Nephron progenitor cell (in vitro differentiated cells): ENCODE measurements around the gene SLC22A7.

Experiments
- DNase-seq: peaks from one replicate; pipeline ENCODE4 v3.0.0; 2021
- H3K27ac Mint-ChIP-seq: 2 replicates; pipeline ENCODE4 v1.8.0; 2021; ENCODE audit warnings: mild to moderate bottlenecking, moderate library complexity, mixed read lengths
- H3K27me3 Mint-ChIP-seq: 2 replicates; pipeline ENCODE4 v1.8.0; 2021; ENCODE audit warnings: mild to moderate bottlenecking, low read depth, mixed read lengths; ENCODE audit not compliant: poor library complexity
- H3K36me3 Mint-ChIP-seq: 2 replicates; pipeline ENCODE4 v1.8.0; 2021; ENCODE audit warnings: low read depth, mixed read lengths
- H3K4me1 Mint-ChIP-seq: 2 replicates; pipeline ENCODE4 v1.8.0; 2021; ENCODE audit warnings: mixed read lengths
- H3K4me3 Mint-ChIP-seq: 2 replicates; pipeline ENCODE4 v1.8.0; 2021; ENCODE audit warnings: mild to moderate bottlenecking, moderate library complexity, mixed read lengths
- H3K9me3 Mint-ChIP-seq: 2 replicates; pipeline ENCODE4 v1.8.0; 2021; ENCODE audit warnings: mild to moderate bottlenecking, moderate library complexity, mixed read lengths
- CTCF ChIP-seq: fragments of 200-600 bp; sonication (generic); IDR thresholded peaks from 2 replicates; pipeline ENCODE4 v1.5.0; 2021; ENCODE audit warnings: antibody characterized with exemption

SLC22A7 gene

GRCh38 chr6:43277643-43278523 lies 20.2 kb upstream of the SLC22A7 start:
- H3K4me3 Mint-ChIP-seq = peak overlapping the region; percentile 33
- peaks cover 60% of the 10 kb centered on the region for H3K27me3 Mint-ChIP-seq
- no peaks in the 10 kb centered on the region for H3K9me3 Mint-ChIP-seq
- H3K36me3 Mint-ChIP-seq = no peaks in the 10 kb centered on the region
- no peak for TF ChIP-seq CTCF
- peaks cover 71% of the 10 kb centered on the region for H3K4me1 Mint-ChIP-seq
- H3K27ac Mint-ChIP-seq = no peak overlapping the region
- no peak for DNase-seq

DNA sequence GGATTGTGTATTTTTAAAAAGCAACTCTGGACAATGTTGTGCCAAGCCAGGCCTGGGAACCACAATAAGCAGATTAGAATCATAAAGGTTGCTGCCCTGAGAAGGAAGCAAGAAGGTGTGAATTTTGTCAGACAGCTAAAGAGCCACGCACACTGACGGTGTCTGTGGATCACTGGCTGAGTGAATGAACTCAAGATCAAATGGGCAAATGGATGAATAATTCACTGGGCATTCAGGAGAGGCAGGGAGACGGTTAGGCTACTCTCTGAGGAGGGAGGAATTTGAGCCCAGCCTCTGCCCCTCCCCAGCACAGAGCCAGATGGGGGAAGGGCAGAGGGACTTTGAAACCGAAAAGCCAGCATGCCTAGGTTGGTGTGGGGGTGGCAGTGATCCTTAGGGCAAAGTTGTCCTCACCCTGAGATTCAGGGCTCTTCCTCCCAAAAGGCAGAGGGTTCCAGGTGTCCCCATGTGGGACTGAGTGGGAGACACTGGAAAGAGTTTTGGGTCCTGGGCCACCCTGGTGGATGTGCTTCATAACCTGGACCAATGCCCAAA lies 19.5 kb upstream of the SLC22A7 start:
- H3K36me3 Mint-ChIP-seq = no peaks in the 10 kb centered on the region
- H3K27me3 Mint-ChIP-seq = peaks cover 53% of the 10 kb centered on the region
- no peak overlapping the region for H3K27ac Mint-ChIP-seq
- H3K9me3 Mint-ChIP-seq = no peaks in the 10 kb centered on the region
- no peak for TF ChIP-seq CTCF
- peak overlapping the region; percentile 33 for H3K4me3 Mint-ChIP-seq
- no peak for DNase-seq
- peaks cover 67% of the 10 kb centered on the region for H3K4me1 Mint-ChIP-seq

GRCh38 chr6:43280234-43280633 lies 17.8 kb upstream of the SLC22A7 start:
- H3K9me3 Mint-ChIP-seq = no peaks in the 10 kb centered on the region
- no peaks in the 10 kb centered on the region for H3K36me3 Mint-ChIP-seq
- H3K27me3 Mint-ChIP-seq = peaks cover 40% of the 10 kb centered on the region
- no peak overlapping the region for H3K27ac Mint-ChIP-seq
- DNase-seq = no peak
- peaks cover 55% of the 10 kb centered on the region for H3K4me1 Mint-ChIP-seq
- no peak overlapping the region for H3K4me3 Mint-ChIP-seq
- TF ChIP-seq CTCF = no peak

DNA sequence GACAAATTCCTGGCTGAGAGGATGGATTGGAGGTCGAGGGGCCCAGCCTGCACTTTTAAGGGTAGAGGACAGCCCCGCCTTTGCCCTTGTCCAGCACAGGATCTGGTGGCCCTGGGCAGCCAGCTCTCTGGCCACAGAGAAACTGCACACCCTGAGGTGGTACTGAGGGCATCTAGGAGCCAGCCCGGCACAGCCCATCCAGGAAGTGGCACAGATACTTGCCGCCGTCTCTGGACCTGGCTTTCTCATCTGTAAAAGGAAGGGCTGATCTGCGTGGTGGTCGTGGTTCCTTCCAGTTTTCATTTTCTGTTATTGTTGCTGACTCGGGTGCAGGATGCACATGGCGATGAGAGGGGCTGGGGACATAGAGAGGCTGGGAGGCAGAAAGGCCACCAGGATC lies 16.0 kb upstream of the SLC22A7 start:
- peak overlapping the region; percentile 80 for H3K27ac Mint-ChIP-seq
- no peaks in the 10 kb centered on the region for H3K9me3 Mint-ChIP-seq
- no peak for DNase-seq
- H3K27me3 Mint-ChIP-seq = peaks cover 37% of the 10 kb centered on the region
- H3K4me3 Mint-ChIP-seq = no peak overlapping the region
- H3K4me1 Mint-ChIP-seq = peaks cover 51% of the 10 kb centered on the region
- no peaks in the 10 kb centered on the region for H3K36me3 Mint-ChIP-seq
- TF ChIP-seq CTCF = no peak

DNA sequence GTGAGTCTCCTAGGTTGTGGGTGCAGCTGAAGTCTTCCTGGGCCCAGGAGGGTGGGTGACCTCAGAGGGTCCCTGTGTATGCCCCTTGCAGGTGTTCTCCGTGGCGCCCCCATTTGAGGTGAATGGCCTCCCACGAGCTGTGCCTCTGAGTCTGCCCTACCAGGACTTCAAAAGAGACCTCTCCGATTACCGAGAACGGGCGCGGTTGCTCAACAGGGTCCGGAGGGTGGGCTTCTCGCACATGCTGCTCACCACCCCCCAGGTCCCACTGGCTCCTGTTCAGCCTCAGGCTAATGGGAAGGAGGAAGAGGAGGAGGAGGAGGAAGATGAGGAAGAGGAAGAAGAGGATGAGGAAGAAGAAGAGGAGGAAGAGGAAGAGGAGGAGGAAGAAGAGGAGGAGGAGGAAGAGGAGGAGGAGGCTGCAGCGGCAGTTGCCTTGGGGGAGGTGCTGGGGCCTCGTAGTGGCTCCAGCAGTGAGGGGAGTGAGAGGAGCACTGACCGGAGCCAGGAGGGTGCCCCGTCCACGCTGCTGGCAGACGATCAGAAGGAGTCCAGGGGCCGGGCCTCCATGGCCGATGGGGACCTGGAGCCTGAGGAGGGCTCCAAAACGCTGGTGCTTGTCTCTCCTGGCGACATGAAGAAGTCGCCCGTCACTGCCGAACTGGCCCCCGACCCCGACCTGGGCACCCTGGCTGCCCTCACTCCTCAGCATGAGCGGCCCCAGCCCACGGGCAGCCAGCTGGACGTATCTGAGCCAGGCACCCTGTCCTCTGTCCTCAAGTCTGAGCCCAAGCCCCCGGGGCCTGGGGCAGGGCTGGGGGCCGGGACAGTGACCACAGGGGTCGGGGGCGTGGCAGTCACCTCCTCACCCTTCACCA lies 15.2 kb upstream of the SLC22A7 start:
- Mint-ChIP-seq H3K36me3 (no peaks in the 10 kb centered on the region), H3K27me3 (peaks cover 35% of the 10 kb centered on the region), H3K4me1 (peaks cover 51% of the 10 kb centered on the region), H3K9me3 (no peaks in the 10 kb centered on the region), H3K4me3 (no peak overlapping the region), H3K27ac (no peak overlapping the region)
- no peak for DNase-seq
- no peak for TF ChIP-seq CTCF
